A549 (cell line): ENCODE results near the gene STYXL1.

ENCODE experiments used
- BCL3 ChIP-seq: fragments of >200 bp; sonication (Bioruptor Twin); formaldehyde crosslinking; IDR thresholded peaks from 3 replicates; pipeline ENCODE4 v1.6.1; 2016
- CBX2 ChIP-seq: fragments of 200-600 bp; sonication (generic); IDR thresholded peaks from 2 replicates; pipeline ENCODE4 v1.6.1; 2016; ENCODE audit warnings: low read depth, mild to moderate bottlenecking, borderline replicate concordance
- CTCF ChIP-seq: fragments of >200 bp; sonication (Bioruptor Twin); formaldehyde crosslinking; IDR thresholded peaks from 3 replicates; pipeline ENCODE4 v1.5.1; 2016
- ESRRA ChIP-seq: fragments of 150-350 bp; IDR thresholded peaks from 2 replicates; pipeline ENCODE4 v1.6.1; 2014; ENCODE audit warnings: mild to moderate bottlenecking, low read length, borderline replicate concordance
- FOSL2 ChIP-seq, 2 experiments: fragments of 450-650 bp in 1 of 2; fragments of >200 bp in 1 of 2; sonication (Bioruptor Twin) in 1 of 2; formaldehyde crosslinking; IDR thresholded peaks; 2 replicates each; pipeline versions ENCODE4 v1.5.0 to v1.6.1; 2016 to 2020; ENCODE audit warnings: mild to moderate bottlenecking in 1 of 2, moderate library complexity in 1 of 2
- HOXB5 ChIP-seq: fragments of 250-450 bp; sonication (Bioruptor Pico); IDR thresholded peaks from 2 replicates; pipeline ENCODE4 v1.5.0; 2020; ENCODE audit warnings: mild to moderate bottlenecking, moderate library complexity
- KDM5A ChIP-seq: fragments of 200-600 bp; sonication (generic); IDR thresholded peaks from 2 replicates; pipeline ENCODE4 v1.6.1; 2016; ENCODE audit warnings: antibody characterized with exemption, mild to moderate bottlenecking
- POLR2A ChIP-seq: IDR thresholded peaks from 2 replicates; pipeline ENCODE4 v1.6.1; 2012; ENCODE audit warnings: mild to moderate bottlenecking, low read length
- RAD21 ChIP-seq, 2 experiments: fragments of >200 bp in 1 of 2; sonication (Bioruptor Twin) in 1 of 2; formaldehyde crosslinking in 1 of 2; IDR thresholded peaks in 1 of 2; conservative IDR thresholded peaks in 1 of 2; 2 replicates in 1 of 2; 3 replicates in 1 of 2; pipeline ENCODE4 v1.6.1; 2012 to 2018; ENCODE audit warnings: inconsistent platforms in 1 of 2
- REST ChIP-seq: fragments of 200-600 bp; sonication (generic); IDR thresholded peaks from 2 replicates; pipeline ENCODE4 v1.6.1; 2016; ENCODE audit warnings: antibody characterized with exemption, mild to moderate bottlenecking, moderate library complexity
- ZFP36 ChIP-seq: fragments of 450-650 bp; IDR thresholded peaks from 2 replicates; pipeline ENCODE4 v1.6.1; 2014; ENCODE audit warnings: borderline replicate concordance; ENCODE audit not compliant: partially characterized antibody

DNA sequence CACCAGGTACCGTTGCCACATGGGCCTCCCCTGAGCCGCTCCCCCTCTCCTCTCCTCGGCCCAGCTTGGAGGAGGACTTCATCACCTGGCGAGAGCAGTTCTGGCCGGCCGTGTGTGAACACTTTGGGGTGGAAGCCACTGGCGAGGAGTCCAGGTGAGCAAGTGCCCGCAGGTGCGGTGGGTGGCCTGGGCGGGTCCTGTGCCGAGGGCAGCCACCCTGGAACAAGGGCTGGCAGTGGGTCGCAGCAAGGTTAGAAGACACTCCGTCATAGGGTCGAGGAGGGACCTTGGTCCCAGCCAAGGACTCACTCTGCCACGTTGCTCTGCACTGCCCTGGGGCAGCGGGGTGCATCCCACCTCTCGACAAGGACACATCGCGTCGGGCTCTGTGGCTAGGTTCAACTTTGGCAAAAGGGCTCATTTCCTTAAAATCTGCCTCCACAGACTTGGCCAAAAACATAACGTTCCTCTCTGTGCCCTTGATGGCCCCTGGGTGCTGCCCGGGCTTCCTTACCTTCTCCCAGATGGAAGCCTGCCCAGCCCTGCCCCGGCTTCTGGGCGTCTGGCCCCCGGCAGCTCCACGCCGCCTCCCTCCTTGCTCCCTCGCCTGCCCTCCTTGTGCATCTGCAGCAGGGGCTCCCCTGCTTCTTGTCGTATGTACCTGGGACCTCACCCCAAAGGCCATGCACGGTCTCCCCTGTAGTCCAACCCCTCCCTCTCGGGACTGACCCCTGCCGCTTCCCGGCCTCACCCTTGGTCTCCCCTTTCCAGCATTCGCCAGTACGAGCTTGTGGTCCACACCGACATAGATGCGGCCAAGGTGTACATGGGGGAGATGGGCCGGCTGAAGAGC is 66.1 kb downstream of the STYXL1 start:
- TF ChIP-seq CTCF (no peak), HOXB5 (CRISPR knock-in tag) (no peak), POLR2A (no peak), RAD21 (conservative IDR thresholded peaks at IDR 0.05 in 1 of 2, IDR thresholded peaks at IDR 0.05 in 1 of 2) (no peak), FOSL2 (IDR thresholded peaks at IDR 0.05) (no peak), FOSL2 (CRISPR knock-in tag; IDR thresholded peaks at IDR 0.05) (no peak), ESRRA (no peak), BCL3 (no peak), CBX2 (no peak), ZFP36 (no peak), KDM5A (no peak), REST (no peak)
